GM19238 (cell line): Measurements from ENCODE around the gene LY6G6C.

Experiments used
- DNase-seq: peaks from one replicate; pipeline ENCODE4 v3.0.0; 2011; ENCODE audit warnings: low spot score; ENCODE audit not compliant: insufficient read length

LY6G6C gene

GRCh38 chr6:31706599-31706998 lies 14.9 kb downstream of the LY6G6C start, which contains the start of gene LY6G6F:
LY6G6F (plus strand) TSS chr6:31706866; CDS start chr6:31706907, 41 bp downstream.
- DNase-seq: no peak

GRCh38 chr6:31705931-31706330 lies 15.6 kb downstream of the LY6G6C start:
- DNase-seq: no peak

- DNase-seq: peak; percentile 99
Observed at GRCh38 chr6:31702819-31703716, 18.5 kb downstream of the LY6G6C start, which contains the start of gene ABHD16A. ABHD16A (minus strand) TSS chr6:31703324; CDS start chr6:31703281, 43 bp downstream.

GRCh38 chr6:31702405-31702818 lies 19.1 kb downstream of the LY6G6C start:
- peak; percentile 36 for DNase-seq

GRCh38 chr6:31701666-31702404 lies 19.7 kb downstream of the LY6G6C start:
- no peak for DNase-seq

GRCh38 chr6:31700740-31701401 lies 20.7 kb downstream of the LY6G6C start:
- DNase-seq: no peak

- DNase-seq: no peak
Observed at GRCh38 chr6:31697555-31697954, 24.0 kb downstream of the LY6G6C start.

- no peak for DNase-seq
Observed at GRCh38 chr6:31693535-31693934, 28.0 kb downstream of the LY6G6C start.

GRCh38 chr6:31692886-31693285 lies 28.7 kb downstream of the LY6G6C start:
- DNase-seq: no peak

- no peak for DNase-seq
Observed at GRCh38 chr6:31692353-31692752, 29.2 kb downstream of the LY6G6C start.

GRCh38 chr6:31691564-31692108 lies 29.9 kb downstream of the LY6G6C start:
- no peak for DNase-seq

- no peak for DNase-seq
Observed at GRCh38 chr6:31691078-31691463, 30.5 kb downstream of the LY6G6C start.

- DNase-seq: no peak
Observed at GRCh38 chr6:31690231-31691077, 31.1 kb downstream of the LY6G6C start.

GRCh38 chr6:31689249-31690110 lies 32.1 kb downstream of the LY6G6C start:
- DNase-seq: no peak

GRCh38 chr6:31687860-31688693 lies 33.5 kb downstream of the LY6G6C start:
- DNase-seq: no peak

GRCh38 chr6:31687321-31687720 lies 34.2 kb downstream of the LY6G6C start:
- DNase-seq: no peak

- no peak for DNase-seq
Observed at GRCh38 chr6:31686483-31686882, 35.1 kb downstream of the LY6G6C start.

- DNase-seq: no peak
Observed at GRCh38 chr6:31683591-31683990, 38.0 kb downstream of the LY6G6C start.
